Calu3 (cell line): ENCODE results near the gene GLIS1. TPM values are rescaled to one million over a fixed set of nuclear protein-coding genes. Genes with fewer than 3 reads are reported as not detected.

Experiments
- BruUV-seq: library from RNA; stranded (reverse); fragments of 400-500 nt; replicated peaks from 2 replicates; lab custom pipeline; 2021; lab: Mats Ljungman, UMichigan
- CTCF ChIA-PET: fragments of 300-600 bp; sonication (Branson Sonifier 250); formaldehyde crosslinking; loops from one replicate; lab custom pipeline; 2022; ENCODE audit warnings: antibody characterized with exemption; lab: Charles Lee
- DNase-seq: peaks from one replicate; pipeline ENCODE4 v3.0.0; 2022
- H3K27ac Mint-ChIP-seq: one replicate; pipeline ENCODE4 v1.8.0; 2022; ENCODE audit warnings: mixed read lengths; ENCODE audit not compliant: unreplicated experiment
- H3K27me3 Mint-ChIP-seq: one replicate; pipeline ENCODE4 v1.8.0; 2022; ENCODE audit warnings: mixed read lengths; ENCODE audit not compliant: unreplicated experiment
- H3K36me3 Mint-ChIP-seq: one replicate; pipeline ENCODE4 v1.8.0; 2022; ENCODE audit warnings: mild to moderate bottlenecking, moderate library complexity, mixed read lengths; ENCODE audit not compliant: insufficient read depth, unreplicated experiment
- H3K4me1 Mint-ChIP-seq: one replicate; pipeline ENCODE4 v1.8.0; 2022; ENCODE audit warnings: mild to moderate bottlenecking, low read depth, mixed read lengths; ENCODE audit not compliant: unreplicated experiment
- H3K4me3 Mint-ChIP-seq: one replicate; pipeline ENCODE4 v1.8.0; 2022; ENCODE audit warnings: mild to moderate bottlenecking, low read depth, moderate library complexity, mixed read lengths; ENCODE audit not compliant: unreplicated experiment
- H3K9me3 Mint-ChIP-seq: one replicate; pipeline ENCODE4 v1.8.0; 2022; ENCODE audit warnings: low read depth, mixed read lengths; ENCODE audit not compliant: unreplicated experiment
- CTCF ChIP-seq: fragments of 200-600 bp; IDR thresholded peaks from one replicate; pipeline ENCODE4 v1.8.0; 2022; ENCODE audit warnings: antibody characterized with exemption; ENCODE audit not compliant: unreplicated experiment
- intact Hi-C: fragments of 100-400 bp; cut with micrococcal nuclease; formaldehyde crosslinking; loops from one replicate; pipeline ENCODE4 v1.10.0; 2022; ENCODE audit not compliant: unreplicated experiment
- total RNA-seq: library from RNA; stranded (reverse); gene quantifications from 2 replicates; pipeline ENCODE4 v1.2.3, GENCODE V29; 2022

Gene GLIS1
- total RNA-seq, 1 experiment from 2014 or later = not detected

GRCh38 chr1:53579221-53580008 lies 159.5 kb downstream of the GLIS1 start:
- H3K4me3 Mint-ChIP-seq = no peak overlapping the region
- CTCF ChIA-PET = no interaction called here

GRCh38 chr1:53578358-53578757 lies 160.6 kb downstream of the GLIS1 start:
- CTCF ChIA-PET = no interaction called here
- no peak for DNase-seq
- Mint-ChIP-seq H3K4me3 (no peak overlapping the region), H3K36me3 (no peaks in the 10 kb centered on the region), H3K9me3 (no peaks in the 10 kb centered on the region), H3K27ac (no peak overlapping the region), H3K27me3 (peaks cover 71% of the 10 kb centered on the region), H3K4me1 (no peaks in the 10 kb centered on the region)
- TF ChIP-seq CTCF = no peak
- intact Hi-C loops = no loop called here
- BruUV-seq = no TSS peak

More at GRCh38 chr1:53579221-53580008, 159.5 kb downstream of the GLIS1 start:
- H3K9me3 Mint-ChIP-seq = no peaks in the 10 kb centered on the region
- no peak for TF ChIP-seq CTCF
- intact Hi-C loops = no loop called here
- H3K4me1 Mint-ChIP-seq = no peaks in the 10 kb centered on the region
- BruUV-seq = no TSS peak
- DNase-seq = no peak
- no peak overlapping the region for H3K27ac Mint-ChIP-seq
- H3K27me3 Mint-ChIP-seq = peaks cover 71% of the 10 kb centered on the region
- no peaks in the 10 kb centered on the region for H3K36me3 Mint-ChIP-seq

- Mint-ChIP-seq H3K36me3 (no peaks in the 10 kb centered on the region), H3K27ac (no peak overlapping the region), H3K9me3 (no peaks in the 10 kb centered on the region), H3K4me1 (no peaks in the 10 kb centered on the region), H3K27me3 (peaks cover 76% of the 10 kb centered on the region), H3K4me3 (no peak overlapping the region)
- CTCF ChIA-PET = no interaction called here
- no TSS peak for BruUV-seq
- DNase-seq = no peak
- intact Hi-C loops = no loop called here
- TF ChIP-seq CTCF = no peak
Observed at GRCh38 chr1:53577761-53578100, 161.2 kb downstream of the GLIS1 start.

- no peak for DNase-seq
- BruUV-seq = no TSS peak
- CTCF ChIA-PET = interaction anchor here (0.6 kb wide), 1 partner anchor 20 kb away, joined by 6 read pairs; no protein-coding TSS in a partner anchor
- intact Hi-C loops = no loop called here
- H3K27me3 Mint-ChIP-seq = peaks cover 75% of the 10 kb centered on the region
- no peak for TF ChIP-seq CTCF
- no peaks in the 10 kb centered on the region for H3K9me3 Mint-ChIP-seq
- no peaks in the 10 kb centered on the region for H3K36me3 Mint-ChIP-seq
- no peak overlapping the region for H3K4me3 Mint-ChIP-seq
- H3K4me1 Mint-ChIP-seq = no peaks in the 10 kb centered on the region
- H3K27ac Mint-ChIP-seq = no peak overlapping the region
Observed at GRCh38 chr1:53576866-53577760, 161.9 kb downstream of the GLIS1 start.
